SW480 (cell line): ENCODE measurements around the gene EPHA5.
A peak's percentile ranks its signal among the peaks of the same experiment; 100 is the strongest.

Experiments used
- DNase-seq: peaks from one replicate; pipeline ENCODE4 v3.0.0-alpha.2; 2016; ENCODE audit warnings: low spot score

Gene EPHA5

DNA sequence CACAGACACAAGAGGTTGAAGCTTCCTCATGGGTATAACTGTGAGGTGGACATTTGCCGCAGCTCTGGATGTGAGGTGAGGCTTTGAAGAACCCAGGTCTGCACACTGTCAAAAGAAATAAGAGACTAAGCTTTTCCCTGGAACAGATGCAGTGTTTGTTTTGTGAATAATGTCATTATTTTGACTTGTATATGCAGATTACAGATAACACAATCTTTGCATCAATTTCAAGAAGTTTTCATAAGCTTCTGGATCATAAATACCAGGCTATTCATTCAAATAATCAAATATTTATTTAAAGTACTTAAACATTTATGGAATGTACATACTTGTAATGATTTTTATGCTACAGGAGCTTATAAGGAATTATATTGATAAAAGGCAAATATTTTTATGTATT lies 174.8 kb downstream of the EPHA5 start:
- DNase-seq, result no peak

- DNase-seq, result peak; percentile 5
Measured at GRCh38 chr4:65482410-65482809, 187.9 kb downstream of the EPHA5 start.

DNA sequence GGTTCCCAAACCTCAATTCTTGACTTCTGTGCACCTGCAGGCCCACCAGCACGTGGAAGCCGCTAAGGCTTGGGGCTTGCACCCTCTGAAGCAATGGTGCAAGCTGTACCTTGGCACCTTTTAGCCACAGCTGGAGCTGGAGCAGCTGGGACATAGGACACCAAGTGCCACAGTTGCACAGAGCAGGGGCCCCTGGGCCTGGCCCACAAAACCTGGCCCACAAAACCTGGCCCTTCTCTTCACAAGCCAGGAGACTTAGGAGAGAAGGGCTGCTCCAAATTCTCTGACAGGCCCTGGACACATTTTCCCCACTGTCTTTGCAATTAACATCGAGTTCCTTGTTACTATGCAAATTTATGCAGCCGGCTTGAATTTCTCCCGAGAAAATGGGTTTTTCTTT lies 197.8 kb downstream of the EPHA5 start:
- DNase-seq, result no peak

GRCh38 chr4:65467068-65467680 lies 203.1 kb downstream of the EPHA5 start:
- no peak for DNase-seq

DNA sequence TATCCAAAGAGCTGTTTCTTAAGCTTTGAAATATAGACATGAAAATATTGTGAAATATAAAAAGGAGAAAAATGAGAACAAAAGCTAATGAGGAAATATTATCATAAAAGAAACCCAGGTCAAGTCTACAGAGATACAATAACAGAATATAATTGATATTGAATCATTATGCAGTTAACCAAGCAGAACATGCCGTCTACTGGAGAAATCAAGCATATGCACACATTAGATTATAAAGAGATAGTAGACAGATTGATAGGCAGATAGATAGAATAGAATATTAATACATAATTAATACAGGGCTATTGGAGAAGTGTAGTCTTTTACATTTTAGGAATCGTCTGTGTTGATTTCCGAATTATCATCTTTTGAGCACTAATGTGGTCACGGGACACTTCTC lies 208.5 kb downstream of the EPHA5 start:
- DNase-seq, result no peak

DNA sequence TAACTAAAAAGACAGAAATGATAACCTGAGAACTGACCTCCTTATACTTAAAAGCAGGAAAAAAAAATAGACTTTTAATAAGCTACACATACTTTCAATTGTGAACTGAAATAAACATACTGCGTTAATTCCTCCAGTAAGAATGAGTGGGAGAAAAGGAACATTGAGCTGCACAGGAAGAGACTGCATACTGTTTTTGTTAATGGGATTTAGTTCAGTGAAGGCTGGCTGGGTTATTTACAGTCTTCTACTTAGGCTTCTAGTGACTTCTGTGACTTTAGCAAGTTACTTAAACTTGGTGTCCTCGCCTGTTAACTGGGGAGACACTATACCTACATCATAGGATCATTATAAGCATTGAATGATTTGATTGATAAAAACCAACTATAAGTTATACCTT lies 213.3 kb downstream of the EPHA5 start:
- no peak for DNase-seq

DNA sequence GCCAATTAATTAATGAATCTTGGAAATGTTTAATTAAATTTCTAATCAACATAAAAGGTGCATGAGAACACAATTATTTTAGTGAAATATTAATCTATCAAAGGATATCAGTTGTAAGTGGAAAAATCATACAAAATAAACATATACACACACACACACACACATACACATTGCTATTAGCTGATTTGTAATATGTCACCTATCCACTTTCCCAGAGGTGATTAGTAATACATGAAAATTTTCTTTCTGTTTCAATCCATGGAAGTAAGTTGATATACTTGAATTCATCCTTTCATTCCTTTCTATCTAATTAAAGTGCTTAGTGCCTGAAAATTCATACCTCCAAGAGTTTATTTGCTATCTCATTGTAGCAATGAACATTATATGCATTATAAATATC lies 213.7 kb downstream of the EPHA5 start:
- DNase-seq, result no peak

GRCh38 chr4:65453398-65453797 lies 216.9 kb downstream of the EPHA5 start:
- DNase-seq, result no peak

GRCh38 chr4:65450899-65451298 lies 219.4 kb downstream of the EPHA5 start:
- DNase-seq, result no peak

DNA sequence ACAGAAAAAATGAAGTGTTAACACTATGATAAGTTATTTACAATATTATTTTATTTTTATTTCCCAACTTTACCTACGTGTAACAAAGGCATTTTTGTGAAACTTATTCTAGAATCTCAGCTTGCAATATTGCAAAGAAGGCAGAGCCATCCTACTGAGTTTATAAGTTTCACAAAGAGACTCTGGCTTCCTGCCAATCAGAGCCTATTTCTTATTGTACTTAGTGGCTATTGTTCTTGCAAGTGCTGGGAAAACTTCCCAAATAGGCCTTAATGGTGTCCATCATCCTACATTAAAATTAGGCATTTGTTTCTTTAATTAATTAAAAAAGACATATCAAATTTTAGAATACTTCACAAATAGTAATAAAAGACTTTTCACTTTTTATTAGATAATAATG lies 233.2 kb downstream of the EPHA5 start:
- no peak for DNase-seq

- no peak for DNase-seq
Measured at GRCh38 chr4:65422109-65422508, 248.2 kb downstream of the EPHA5 start.

DNA sequence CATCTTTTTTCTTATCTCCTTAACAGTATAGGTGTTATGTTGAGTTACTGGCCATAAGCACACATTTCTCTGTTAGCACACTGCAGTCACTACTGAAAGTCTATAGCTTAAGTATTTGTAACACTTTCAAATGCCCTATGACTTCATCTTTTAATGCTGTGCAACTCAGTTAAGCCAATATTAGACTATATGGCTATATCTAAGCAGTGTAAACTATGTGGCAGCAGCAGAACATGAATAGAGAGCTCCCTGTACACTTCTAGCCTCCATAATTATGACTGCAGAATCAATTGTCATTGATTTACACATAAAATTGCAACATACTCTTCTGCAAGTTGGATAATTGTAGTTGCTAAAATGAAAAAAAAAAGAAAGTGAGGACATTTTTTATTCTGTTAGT lies 250.3 kb downstream of the EPHA5 start:
- no peak for DNase-seq

- DNase-seq, result no peak
Measured at GRCh38 chr4:65416891-65417290, 253.4 kb downstream of the EPHA5 start.

DNA sequence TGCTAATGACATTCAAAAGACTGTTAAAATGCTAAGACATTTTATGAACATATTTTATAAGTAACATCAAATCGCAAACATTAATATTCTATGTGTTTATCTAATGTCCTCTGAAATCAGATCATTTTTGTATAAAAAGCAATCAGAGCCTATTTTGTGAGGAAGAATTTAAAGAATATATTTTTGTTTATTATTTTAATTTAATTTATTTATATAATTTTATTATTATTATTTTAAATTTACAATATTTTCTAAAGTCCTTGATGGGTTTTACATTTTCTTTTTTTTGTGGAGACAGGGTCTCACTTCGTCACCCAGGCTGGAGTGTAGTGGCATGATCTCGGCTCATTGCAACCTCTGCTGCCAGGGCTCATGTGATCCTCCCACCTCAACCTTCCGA lies 262.8 kb downstream of the EPHA5 start:
- no peak for DNase-seq

- no peak for DNase-seq
Measured at GRCh38 chr4:65401083-65401482, 269.2 kb downstream of the EPHA5 start.

DNA sequence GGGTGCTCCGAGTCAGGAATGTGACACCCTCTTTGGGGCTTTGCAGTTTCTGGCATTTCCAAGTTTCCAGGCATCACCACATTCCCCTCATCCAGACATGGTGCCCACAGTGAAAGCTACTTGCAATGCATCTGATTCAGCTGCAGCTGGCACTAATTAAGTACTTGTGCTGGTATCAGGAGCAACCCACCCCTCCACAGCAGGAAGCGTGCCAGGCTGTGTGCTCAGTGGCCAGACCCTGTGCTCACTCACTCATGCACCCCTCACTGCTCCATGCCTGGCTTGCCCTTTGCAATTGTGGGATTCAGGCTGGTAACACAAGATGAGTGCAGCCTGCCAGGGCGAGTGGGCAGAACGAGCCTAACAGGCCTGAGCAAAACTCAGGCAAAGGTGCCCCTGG lies 271.2 kb downstream of the EPHA5 start:
- DNase-seq, result no peak

DNA sequence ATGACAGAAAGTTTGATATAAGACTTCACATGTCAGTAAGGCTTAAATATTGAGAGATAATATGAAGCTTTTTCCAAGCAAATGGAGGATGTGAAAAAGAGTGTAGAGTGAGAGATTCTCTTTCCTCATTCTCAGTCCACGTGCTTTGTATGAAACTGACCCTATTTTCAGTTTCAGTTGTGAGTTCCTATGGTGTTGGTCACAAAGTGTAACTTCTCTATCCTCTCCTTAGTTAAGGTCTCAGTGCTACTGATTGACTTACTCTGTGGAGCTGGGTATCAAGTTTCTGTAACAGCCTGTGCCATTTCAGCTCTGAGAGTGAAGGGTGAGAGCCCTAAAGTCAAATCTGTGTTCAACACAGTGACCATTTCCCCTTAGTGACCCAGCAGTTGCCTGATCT lies 277.2 kb downstream of the EPHA5 start:
- DNase-seq, result no peak

- peak; percentile 2 for DNase-seq
Measured at GRCh38 chr4:65392488-65392887, 277.8 kb downstream of the EPHA5 start.

- no peak for DNase-seq
Measured at GRCh38 chr4:65391814-65392213, 278.5 kb downstream of the EPHA5 start.

GRCh38 chr4:65391382-65391781 lies 278.9 kb downstream of the EPHA5 start:
- DNase-seq, result no peak

GRCh38 chr4:65386927-65387326 lies 283.4 kb downstream of the EPHA5 start:
- no peak for DNase-seq

- DNase-seq, result no peak
Measured at GRCh38 chr4:65383589-65384305, 286.5 kb downstream of the EPHA5 start.

GRCh38 chr4:65381648-65382047 lies 288.6 kb downstream of the EPHA5 start:
- DNase-seq, result no peak

GRCh38 chr4:65370709-65371108 lies 299.6 kb downstream of the EPHA5 start:
- no peak for DNase-seq
